SH-SY5Y (cell line): ENCODE data around the gene UBN1.

ENCODE experiments used
- GATA2 ChIP-seq: IDR thresholded peaks from 2 replicates; pipeline ENCODE4 v1.6.1; 2011; ENCODE audit warnings: mild to moderate bottlenecking, low read depth, low read length
- GATA3 ChIP-seq: IDR thresholded peaks from 2 replicates; pipeline ENCODE4 v1.6.1; 2011; ENCODE audit warnings: low read depth, mild to moderate bottlenecking, low read length, moderate library complexity

DNA sequence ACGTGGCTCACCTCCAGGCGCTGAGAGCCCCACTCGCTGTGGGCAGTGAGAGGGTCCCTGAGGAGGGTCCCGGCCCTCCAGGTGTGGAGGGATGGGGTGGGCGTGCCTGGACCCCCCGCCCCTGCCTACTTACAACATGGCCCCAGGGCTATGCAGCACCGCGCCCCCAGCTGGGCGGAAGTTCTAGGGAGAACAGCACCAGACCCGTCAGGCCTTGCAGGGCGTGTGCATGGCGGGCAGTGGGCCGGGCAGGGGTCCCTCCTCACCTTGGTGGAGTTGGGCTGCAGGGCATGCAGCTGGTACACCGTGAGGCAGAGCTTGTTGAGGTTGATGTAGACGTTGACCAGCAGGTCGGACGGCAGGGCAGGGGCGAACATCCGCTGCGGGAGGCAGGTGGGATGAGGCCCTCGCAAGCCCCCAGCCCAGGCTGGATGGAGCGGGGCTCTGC lies 49.5 kb upstream of the UBN1 start:
- TF ChIP-seq GATA3 = no peak
- TF ChIP-seq GATA2 = no peak
